Heart left ventricle (tissue), 13 donors: Measurements from ENCODE around the gene TWF1.

Experiments
- CTCF ChIP-seq, 12 donors: fragments of 200-600 bp; sonication (generic) in 4 of 12; IDR thresholded peaks; one replicate each; pipeline versions ENCODE4 v1.5.0 to v1.8.0; 2018 to 2022; ENCODE audit warnings: antibody characterized with exemption in 12 of 12, mild to moderate bottlenecking in 5 of 12
- POLR2A ChIP-seq, 2 donors: fragments of 450-650 bp; IDR thresholded peaks; one replicate each; pipeline ENCODE4 v1.6.1; 2017; ENCODE audit warnings: antibody characterized with exemption in 2 of 2, mild to moderate bottlenecking in 2 of 2, moderate library complexity in 2 of 2
- donor health status: ischemic (EF 13 %, LVEDD 7.1; RV severe dilation, severe dysfunction).
- donor health status: DM: no; HTN: yes; CAD: no.
- donor health status: DM: no; HTN: no; CAD: no.
- donor health status: ischemic (EF 25% LVEDD 6.9; RV normal size, moderate dysfunction).
- donor health status: ischemic (EF 25% LVEDD 5.7; RV mildly dilated, moderate dysfunction).
- donor health status: ischemic (EF 35%, LVEDD 5.7; RV mildly dilated, moderate dysfunction).
- donor health status: nonischemic (EF 11% LVEDD 7.7; RV severe dilation, severe dysfunction).
- donor health status: DM: yes; HTN: yes; CAD: no.
- donor health status: PGD.
- donor health status: ischemic (EF 29% LVEDD 5.4; RV normal size, mild dysfunction).
- donor health status: nonischemic (EF 23%, LVEDD 6.1; RV moderate dilation, normal function).

DNA sequence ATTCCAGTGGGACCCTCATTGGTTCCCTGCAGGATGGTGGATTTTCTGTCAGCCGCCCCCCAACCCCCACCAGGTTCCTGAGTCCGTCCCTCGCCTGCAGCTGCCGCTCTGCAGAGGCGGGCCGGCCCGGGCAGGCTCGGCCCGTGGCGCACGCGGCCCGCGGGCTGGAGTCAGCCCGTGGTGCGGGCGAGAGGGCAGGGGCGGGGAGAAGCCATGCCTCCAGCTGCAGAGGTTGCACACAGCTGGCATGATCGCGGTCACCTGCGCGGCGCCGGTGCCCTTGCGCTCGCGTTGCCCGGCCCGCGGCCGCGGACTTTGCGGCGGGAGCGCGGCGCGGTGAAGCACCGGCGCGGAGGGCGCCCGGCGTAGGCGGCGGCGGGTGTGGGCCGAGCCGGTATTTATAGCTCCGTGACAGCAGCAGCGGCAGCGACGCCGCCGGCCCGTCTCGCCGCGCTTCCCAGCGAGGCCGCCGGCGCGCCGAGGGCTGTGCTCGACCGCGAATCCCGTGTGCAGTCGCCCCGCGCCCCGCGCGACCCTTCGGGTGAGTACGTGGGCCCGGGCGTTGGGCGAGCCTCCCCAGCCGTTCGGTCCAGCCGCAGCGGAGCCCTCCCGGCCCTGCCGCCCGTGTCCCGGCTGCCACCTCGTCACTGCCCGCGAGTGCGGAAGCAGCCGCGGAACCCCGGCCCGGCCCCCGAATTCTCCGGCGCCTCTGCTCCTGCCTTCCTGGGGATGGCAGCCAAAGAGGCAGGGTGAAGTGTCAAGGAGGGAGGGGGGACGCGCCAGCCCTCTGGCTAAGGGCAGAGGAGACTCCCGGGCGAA, 29.7 kb upstream of the TWF1 start, which contains the start of gene TMEM117:
- TF ChIP-seq CTCF (IDR thresholded peaks at IDR 0.05) (no peak), POLR2A (IDR thresholded peaks at IDR 0.05) (peak in 1 of 2 donors; percentile 58)
